Smooth muscle cell (in vitro differentiated cells): ENCODE data around the gene CYB5R4. TPM values are rescaled to one million over a fixed set of nuclear protein-coding genes. Genes with fewer than 3 reads are reported as not detected.

ENCODE experiments used
- DNase-seq: peaks from one replicate; lab custom pipeline; 2025; ENCODE audit not compliant: unreplicated experiment; lab: John Stamatoyannopoulos, UW
- H2AFZ ChIP-seq: fragments of 200-600 bp; sonication (generic); 2 replicates; pipeline ENCODE4 v1.6.0; 2016; ENCODE audit warnings: antibody characterized with exemption, low read depth, mild to moderate bottlenecking
- H3F3A ChIP-seq: fragments of 200-600 bp; sonication (generic); 2 replicates; pipeline ENCODE4 v1.6.0; 2017; ENCODE audit warnings: antibody characterized with exemption, low read depth
- H3K27ac ChIP-seq: fragments of 200-600 bp; sonication (generic); 2 replicates; pipeline ENCODE4 v1.5.1; 2016; ENCODE audit warnings: low read depth, mild to moderate bottlenecking
- H3K27me3 ChIP-seq: fragments of 200-600 bp; sonication (generic); 2 replicates; pipeline ENCODE4 v1.6.1; 2016; ENCODE audit warnings: low read depth, mild to moderate bottlenecking
- H3K36me3 ChIP-seq: fragments of 200-600 bp; sonication (generic); 2 replicates; pipeline ENCODE4 v1.5.1; 2016; ENCODE audit warnings: low read depth
- H3K4me1 ChIP-seq: fragments of 200-600 bp; sonication (generic); 2 replicates; pipeline ENCODE4 v1.5.1; 2016; ENCODE audit warnings: low read depth
- H3K4me2 ChIP-seq: fragments of 200-600 bp; sonication (generic); 2 replicates; pipeline ENCODE4 v1.6.0; 2016; ENCODE audit warnings: mild to moderate bottlenecking
- H3K4me3 ChIP-seq: fragments of 200-600 bp; sonication (generic); 2 replicates; pipeline ENCODE4 v1.5.1; 2016; ENCODE audit warnings: mild to moderate bottlenecking
- H3K79me2 ChIP-seq: fragments of 200-600 bp; sonication (generic); 2 replicates; pipeline ENCODE4 v1.6.0; 2016; ENCODE audit warnings: low read depth, mild to moderate bottlenecking
- H3K9ac ChIP-seq: fragments of 200-600 bp; sonication (generic); 2 replicates; pipeline ENCODE4 v1.6.0; 2016; ENCODE audit warnings: low read depth
- H3K9me3 ChIP-seq: fragments of 200-600 bp; sonication (generic); replicated peaks from 2 replicates; pipeline ENCODE4 v1.5.1; 2016; ENCODE audit warnings: low read depth
- H4K20me1 ChIP-seq: fragments of 200-600 bp; sonication (generic); 2 replicates; pipeline ENCODE4 v1.6.0; 2016; ENCODE audit warnings: low read depth
- WGBS: methylation state at CpG from one replicate; pipeline ENCODE4 v1.1.7; 2016; ENCODE audit warnings: low lambda C conversion rate; 5-methylcytosine and 5-hydroxymethylcytosine counted together
- polyA plus RNA-seq: library from polyadenylated mRNA; unstranded; fragments of >200 nt; fragmentation: Nextera tagmentation; extraction: Ambion mirVana; gene quantifications from 2 replicates; pipeline ENCODE4 v1.2.1, GENCODE V29; 2016
- total RNA-seq: library from RNA; depleted of rRNA; stranded (reverse); fragments of >200 nt; gene quantifications from 2 replicates; pipeline ENCODE4 v1.2.3, GENCODE V29; 2014
- TF ChIP-seq, protein P1 (sequence below): fragments of 200-600 bp; sonication (generic); IDR thresholded peaks from 2 replicates; pipeline ENCODE4 v1.5.1; 2017; ENCODE audit warnings: borderline replicate concordance, mild to moderate bottlenecking, antibody characterized with exemption; ENCODE audit not compliant: insufficient read depth, poor library complexity, severe bottlenecking

Gene CYB5R4
- total and polyA plus RNA-seq, 2 experiments from 2014 or later, result 5.8 to 9.5 TPM

DNA sequence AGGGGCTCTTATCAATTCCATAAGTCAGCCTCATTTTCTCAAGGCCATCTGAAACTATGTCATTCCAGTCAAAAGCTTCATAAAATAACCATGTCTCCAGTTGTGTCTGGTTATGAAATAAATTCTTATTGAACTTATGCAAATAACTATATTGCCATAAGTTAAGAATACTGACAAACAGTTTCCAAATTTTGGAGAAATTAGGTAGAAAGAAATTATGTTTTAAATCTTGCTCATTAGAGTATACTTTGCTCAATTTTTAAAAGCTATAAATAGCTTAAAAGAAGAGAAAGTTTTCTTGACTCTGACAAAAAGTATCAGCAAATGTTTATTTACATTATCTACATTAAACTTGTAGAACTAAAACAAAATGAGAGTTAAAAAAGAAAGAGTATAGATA is 111.1 kb downstream of the CYB5R4 start:
- TF ChIP-seq, protein P1, sequence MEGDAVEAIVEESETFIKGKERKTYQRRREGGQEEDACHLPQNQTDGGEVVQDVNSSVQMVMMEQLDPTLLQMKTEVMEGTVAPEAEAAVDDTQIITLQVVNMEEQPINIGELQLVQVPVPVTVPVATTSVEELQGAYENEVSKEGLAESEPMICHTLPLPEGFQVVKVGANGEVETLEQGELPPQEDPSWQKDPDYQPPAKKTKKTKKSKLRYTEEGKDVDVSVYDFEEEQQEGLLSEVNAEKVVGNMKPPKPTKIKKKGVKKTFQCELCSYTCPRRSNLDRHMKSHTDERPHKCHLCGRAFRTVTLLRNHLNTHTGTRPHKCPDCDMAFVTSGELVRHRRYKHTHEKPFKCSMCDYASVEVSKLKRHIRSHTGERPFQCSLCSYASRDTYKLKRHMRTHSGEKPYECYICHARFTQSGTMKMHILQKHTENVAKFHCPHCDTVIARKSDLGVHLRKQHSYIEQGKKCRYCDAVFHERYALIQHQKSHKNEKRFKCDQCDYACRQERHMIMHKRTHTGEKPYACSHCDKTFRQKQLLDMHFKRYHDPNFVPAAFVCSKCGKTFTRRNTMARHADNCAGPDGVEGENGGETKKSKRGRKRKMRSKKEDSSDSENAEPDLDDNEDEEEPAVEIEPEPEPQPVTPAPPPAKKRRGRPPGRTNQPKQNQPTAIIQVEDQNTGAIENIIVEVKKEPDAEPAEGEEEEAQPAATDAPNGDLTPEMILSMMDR, result no peak

DNA sequence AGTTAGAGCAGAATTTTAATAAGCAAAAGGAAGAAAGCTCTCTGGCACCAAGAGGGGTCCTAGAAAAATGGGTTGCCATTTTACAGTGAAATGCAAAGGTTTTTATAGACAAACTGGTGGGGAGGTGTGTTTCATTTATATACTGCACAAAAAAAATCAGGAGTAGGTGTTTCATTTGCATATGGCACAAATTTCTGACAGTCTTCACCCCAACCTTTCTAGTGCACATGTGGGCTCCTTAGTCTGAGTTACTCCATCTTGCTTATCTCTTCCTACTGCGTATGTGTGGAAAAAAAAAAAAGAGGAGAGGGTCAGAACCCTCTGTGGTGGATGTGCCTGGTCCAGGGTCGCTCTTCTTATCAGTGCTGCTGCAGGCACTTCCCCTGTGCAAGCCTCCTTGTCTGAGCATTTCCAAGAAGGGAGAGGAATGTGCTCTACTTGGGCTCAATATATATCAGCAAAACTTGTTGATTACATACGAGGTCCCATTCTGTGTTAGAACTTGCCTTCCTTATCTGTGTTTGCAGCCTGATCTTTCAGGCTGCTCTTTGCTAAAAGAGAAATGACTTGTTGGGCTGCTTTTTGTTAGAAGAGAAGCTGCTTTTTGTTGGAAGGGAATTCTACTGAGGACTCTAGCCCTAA is 115.0 kb downstream of the CYB5R4 start:
- H3K36me3 ChIP-seq, result peaks cover 5% of the 10 kb centered on the region
- H3K79me2 ChIP-seq, result no peaks in the 10 kb centered on the region
- H3K4me2 ChIP-seq, result no peak overlapping the region
- no peak for DNase-seq
- H3K9ac ChIP-seq, result no peak overlapping the region
- H3K27ac ChIP-seq, result no peak overlapping the region
- 21% methylated on average over 3 of the region's 3 CpGs for WGBS
- H2AFZ ChIP-seq, result no peak overlapping the region
- TF ChIP-seq, protein P1, result no peak
- H3K4me3 ChIP-seq, result no peak overlapping the region
- no peaks in the 10 kb centered on the region for H4K20me1 ChIP-seq
- peaks cover 13% of the 10 kb centered on the region for H3K4me1 ChIP-seq
- H3F3A ChIP-seq, result no peaks in the 10 kb centered on the region
- H3K9me3 ChIP-seq, result peaks cover 6% of the 10 kb centered on the region
- no peaks in the 10 kb centered on the region for H3K27me3 ChIP-seq

More for the DNA sequence above, 111.1 kb downstream of the CYB5R4 start:
- H2AFZ ChIP-seq, result no peak overlapping the region
- H3K4me3 ChIP-seq, result no peak overlapping the region
- no peak for DNase-seq
- no peaks in the 10 kb centered on the region for H3F3A ChIP-seq
- H3K4me1 ChIP-seq, result peaks cover 4% of the 10 kb centered on the region
- H3K9me3 ChIP-seq, result peaks cover 9% of the 10 kb centered on the region
- peaks cover 5% of the 10 kb centered on the region for H3K36me3 ChIP-seq
- H3K27me3 ChIP-seq, result no peaks in the 10 kb centered on the region
- H3K27ac ChIP-seq, result no peak overlapping the region
- no peak overlapping the region for H3K4me2 ChIP-seq
- no peaks in the 10 kb centered on the region for H4K20me1 ChIP-seq
- H3K9ac ChIP-seq, result no peak overlapping the region
- no peaks in the 10 kb centered on the region for H3K79me2 ChIP-seq

DNA sequence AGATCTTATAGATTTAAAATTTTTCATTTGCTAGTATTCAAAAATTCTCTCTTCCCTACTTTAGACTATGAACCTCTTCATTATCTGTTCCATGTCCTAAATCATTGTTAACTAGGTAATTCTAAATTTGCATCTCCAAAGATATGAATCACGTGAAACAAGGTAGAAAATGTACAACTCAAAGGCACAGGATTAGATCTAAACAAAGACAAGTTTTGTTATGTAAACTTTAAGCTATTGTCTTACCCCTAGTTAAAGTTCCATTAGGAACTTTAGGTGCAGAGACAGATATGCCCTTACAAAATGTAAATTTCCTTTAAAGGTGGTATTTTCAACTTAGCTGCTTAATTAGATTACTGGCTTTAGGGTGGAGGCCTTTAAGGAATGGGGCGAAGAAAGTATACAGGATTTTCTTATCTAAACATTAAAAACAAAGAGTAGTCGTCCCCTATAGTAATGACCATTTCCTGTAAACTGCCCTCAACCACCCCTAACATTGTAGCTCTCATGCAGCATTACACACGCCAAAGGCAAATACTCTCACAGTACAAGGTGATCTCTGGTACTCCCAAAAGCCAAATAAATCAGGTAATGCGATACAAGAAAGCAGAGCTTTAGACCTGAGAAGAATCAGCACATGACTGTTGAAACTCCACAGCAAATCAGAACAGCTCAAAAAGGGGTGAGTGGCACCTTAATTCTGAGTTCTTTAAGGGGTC is 116.7 kb downstream of the CYB5R4 start:
- Histone ChIP-seq H3K27ac (no peak overlapping the region), H3K79me2 (no peaks in the 10 kb centered on the region), H3K36me3 (no peaks in the 10 kb centered on the region), H3K4me2 (no peak overlapping the region), H3K27me3 (no peaks in the 10 kb centered on the region), H3K4me3 (no peak overlapping the region), H3K9me3 (peaks cover 4% of the 10 kb centered on the region), H4K20me1 (no peaks in the 10 kb centered on the region), H3K9ac (no peak overlapping the region), H3F3A (no peaks in the 10 kb centered on the region), H3K4me1 (peaks cover 13% of the 10 kb centered on the region), H2AFZ (no peak overlapping the region)
- WGBS, result 67% methylated on average over 5 of the region's 5 CpGs
- DNase-seq, result no peak
- TF ChIP-seq, protein P1, result no peak
